ENCODE measurements around the gene POMGNT2.
A peak's percentile ranks its signal among the peaks of the same experiment; 100 is the strongest.

POMGNT2 gene

DNA sequence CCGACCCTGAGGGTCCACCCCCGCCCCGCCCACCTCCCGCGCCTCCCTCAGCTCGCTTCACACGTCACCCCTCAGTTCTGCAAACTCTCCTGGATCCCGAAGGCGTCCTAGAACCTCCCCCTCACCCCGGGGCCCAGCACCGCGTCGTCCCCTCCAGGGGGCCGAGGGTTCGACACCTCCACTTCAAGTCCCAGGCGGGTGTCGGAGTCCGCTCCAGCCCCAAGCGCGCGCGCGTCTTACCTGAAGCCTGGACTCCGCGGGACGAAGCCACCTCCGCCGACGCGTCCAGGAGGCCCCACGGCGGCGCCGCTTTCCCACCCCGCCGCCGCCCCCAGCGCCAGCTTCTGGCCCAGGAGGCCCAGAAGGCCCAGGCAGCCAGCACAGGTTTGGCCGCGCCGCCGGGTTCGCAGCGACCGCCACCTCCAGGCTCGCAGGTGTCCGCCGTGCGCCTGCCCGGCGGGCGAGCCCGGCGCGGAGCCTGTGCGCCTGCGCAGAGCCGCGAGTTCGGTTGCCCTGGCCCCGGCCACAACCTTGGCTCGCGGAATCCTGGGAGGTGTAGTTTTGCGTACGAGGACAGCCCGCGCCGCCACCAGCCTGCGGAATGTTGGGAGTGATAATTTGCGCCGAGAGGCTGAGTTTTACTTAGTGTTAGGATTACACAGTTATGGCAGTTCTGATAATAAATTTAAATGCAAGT, at the start of gene POMGNT2:
Gene POMGNT2, minus strand, starts transcription at position 484 of the 697 bp plus-strand sequence. CDS start 24,648 bp downstream, outside the sequence.
- DNase-seq, result peak; percentile 82

DNA sequence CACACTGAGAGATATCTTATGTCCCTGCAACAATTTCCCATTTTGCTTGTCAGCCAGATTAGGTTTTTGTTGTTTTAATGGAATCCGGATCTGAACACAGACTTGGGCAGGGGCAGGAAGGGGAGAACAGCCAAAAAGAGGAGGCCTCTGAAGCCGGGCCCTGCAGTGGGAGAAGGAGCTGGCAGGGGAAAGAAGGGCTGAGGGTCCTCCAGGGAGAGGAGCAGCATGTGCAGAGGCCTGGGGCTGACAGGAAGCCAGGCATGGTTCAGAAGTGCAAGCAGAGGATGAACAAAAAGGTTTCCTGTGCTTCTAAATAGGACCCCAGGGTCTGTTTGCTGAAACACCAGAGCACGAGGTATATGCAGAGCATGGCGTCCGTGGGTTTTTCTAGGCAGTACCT, 49.1 kb upstream of the POMGNT2 start:
- DNase-seq, result no peak

GRCh38 chr3:43153216-43154083, 47.6 kb upstream of the POMGNT2 start:
- no peak for DNase-seq

DNA sequence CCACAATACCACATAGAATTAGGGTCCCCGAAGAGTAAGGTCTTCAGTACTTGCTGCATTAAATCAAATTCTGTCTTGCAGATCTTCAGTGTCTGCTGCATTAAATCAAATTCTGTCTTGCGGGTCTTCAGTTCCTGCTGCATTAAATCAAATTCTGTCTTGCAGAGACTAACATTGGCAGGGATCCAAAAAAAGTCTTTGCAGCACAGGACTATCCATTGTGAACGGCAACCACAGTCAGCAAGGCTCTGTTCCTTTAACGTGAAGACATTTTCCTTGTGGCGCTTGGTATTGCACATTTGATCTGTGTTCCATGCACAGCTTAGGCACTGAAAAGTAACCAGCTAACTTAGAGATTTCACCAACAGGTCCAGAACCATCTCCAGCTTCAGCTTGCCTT, 46.8 kb upstream of the POMGNT2 start:
- no peak for DNase-seq

- no peak for DNase-seq
Measured at GRCh38 chr3:43148033-43148432, 42.2 kb upstream of the POMGNT2 start.

GRCh38 chr3:43146599-43146998, 40.7 kb upstream of the POMGNT2 start:
- DNase-seq, result no peak

- DNase-seq, result no peak
Measured at GRCh38 chr3:43144761-43145490, 39.0 kb upstream of the POMGNT2 start.

DNA sequence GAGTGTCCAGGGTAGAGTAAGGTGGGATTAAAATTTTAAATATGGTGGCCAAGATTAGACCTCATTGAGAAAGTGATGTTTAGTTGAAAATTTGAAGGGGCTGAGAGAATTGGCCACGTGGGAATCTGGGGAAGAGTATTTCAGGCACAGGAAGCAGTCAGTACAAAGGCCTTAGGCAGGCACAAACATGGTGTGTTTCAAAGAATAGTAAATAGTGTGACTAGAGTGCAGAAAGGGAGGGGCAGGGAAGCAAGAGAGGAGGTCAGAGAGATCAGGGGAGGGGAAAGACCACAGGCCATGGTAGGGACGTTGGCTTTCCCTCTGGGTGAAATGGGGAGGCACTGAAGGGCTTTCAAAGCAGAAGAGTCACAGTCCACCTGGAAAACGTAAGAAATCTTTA, 36.6 kb upstream of the POMGNT2 start:
- DNase-seq, result no peak

- no peak for DNase-seq
Measured at GRCh38 chr3:43138488-43139231, 32.8 kb upstream of the POMGNT2 start.

DNA sequence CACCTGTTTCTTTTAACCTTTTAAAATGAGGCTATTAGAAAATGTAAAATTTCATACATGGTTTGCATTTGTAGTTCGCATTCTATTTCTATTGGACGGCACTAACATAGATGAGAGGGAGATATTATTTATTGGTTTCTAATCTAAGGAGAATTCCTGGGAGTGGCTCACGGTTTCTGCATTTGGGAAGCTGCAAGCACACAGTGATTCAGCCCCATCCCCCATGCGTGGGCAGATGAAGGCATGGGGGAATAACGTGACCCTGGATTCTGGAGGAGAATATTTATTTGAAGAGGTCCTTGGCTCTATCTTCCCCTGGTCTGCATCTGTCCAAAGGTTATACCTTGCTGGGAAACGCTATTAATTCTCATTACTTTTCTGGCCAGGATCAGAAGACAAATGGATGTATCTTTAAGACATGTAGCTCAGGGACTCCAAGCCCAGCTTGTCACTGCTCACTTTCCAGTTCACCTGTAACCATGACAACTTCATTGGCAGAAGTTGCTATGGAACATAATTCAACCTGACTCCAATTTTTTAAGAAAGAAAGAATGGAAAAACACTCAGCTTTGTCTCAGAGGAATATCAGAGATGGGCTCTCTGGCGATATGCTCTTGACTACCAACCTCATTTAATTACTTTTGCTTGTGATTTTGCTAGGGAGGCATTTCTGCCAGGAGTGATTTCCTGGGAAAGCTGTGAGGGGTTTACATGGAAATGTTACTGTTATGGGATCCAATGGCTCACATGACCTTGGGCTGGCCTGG, 27.2 kb upstream of the POMGNT2 start:
- DNase-seq, result no peak

GRCh38 chr3:43132193-43132592, 26.3 kb upstream of the POMGNT2 start:
- no peak for DNase-seq

- no peak for DNase-seq
Measured at GRCh38 chr3:43128464-43128863, 22.6 kb upstream of the POMGNT2 start.

- DNase-seq, result no peak
Measured at GRCh38 chr3:43126536-43126935, 20.7 kb upstream of the POMGNT2 start.

DNA sequence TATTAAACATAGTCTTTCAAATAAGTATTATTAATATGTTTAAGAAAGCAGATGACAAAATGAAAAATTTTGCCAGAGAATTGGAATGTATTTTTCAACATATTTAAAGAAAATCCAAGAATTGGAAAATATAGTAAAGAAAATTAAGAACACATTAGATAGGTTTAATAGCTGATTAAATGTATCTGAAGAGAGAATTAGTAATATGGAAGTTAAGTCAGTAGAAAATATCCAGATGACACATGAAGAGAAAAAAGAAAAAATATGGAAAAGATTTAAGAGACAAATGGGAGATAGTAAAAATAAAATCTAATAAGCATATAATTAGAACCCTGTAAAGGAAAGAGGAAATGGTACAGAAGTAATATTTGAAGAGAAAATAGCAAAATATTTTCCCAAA, 18.0 kb upstream of the POMGNT2 start:
- no peak for DNase-seq

- no peak for DNase-seq
Measured at GRCh38 chr3:43120937-43121336, 15.1 kb upstream of the POMGNT2 start.

DNA sequence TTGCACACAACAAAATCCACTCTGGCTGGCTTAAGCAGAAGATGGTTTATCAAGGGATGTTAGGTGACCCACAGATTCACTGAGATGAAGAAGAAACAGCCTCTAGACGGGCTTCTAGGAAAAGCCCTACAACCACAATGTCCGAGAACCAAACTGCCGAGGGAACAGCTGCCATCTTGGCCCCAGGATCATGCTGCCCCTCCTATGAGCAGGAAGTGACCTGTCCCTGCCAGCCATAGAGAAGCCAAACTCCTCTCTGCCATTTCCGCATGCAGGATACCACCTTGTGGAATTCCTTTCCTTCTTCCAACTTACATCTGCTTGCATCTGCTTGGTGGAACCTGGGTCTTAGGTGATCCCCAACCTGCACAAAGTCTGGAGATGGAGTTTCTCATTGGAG, 11.4 kb upstream of the POMGNT2 start:
- DNase-seq, result no peak

DNA sequence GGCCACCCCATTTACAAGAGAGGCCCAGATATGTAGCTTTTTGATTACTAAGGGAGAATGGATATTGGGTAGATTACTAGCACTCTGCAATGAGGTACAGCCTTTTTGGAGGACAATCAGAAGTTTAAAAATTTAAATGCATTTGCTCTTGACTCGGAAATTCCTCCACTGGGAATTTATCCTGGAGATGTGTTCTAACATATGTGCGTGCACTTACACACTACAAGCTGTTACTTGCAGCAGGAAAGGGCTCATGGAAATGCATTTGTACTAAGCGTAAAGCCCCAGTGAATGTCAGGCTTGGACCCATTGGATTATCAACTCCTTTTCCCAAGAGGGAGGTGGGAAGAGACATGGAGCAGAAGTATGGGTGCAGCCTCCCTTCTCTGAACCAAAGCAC, 7.8 kb upstream of the POMGNT2 start:
- DNase-seq, result no peak

- DNase-seq, result no peak
Measured at GRCh38 chr3:43106293-43106628, 382 bp upstream of the POMGNT2 start.

GRCh38 chr3:43104660-43105595, 951 bp downstream of the POMGNT2 start:
- DNase-seq, result no peak

GRCh38 chr3:43104039-43104438, 1.8 kb downstream of the POMGNT2 start:
- DNase-seq, result no peak

Measured in NCI-H526 treated with DMSO at 0.1 percent for 48 hours (cell line).